Measurements from ENCODE around the gene WDR83.
"Not testable (repeated sequence)": the region's sequence is repeated elsewhere in the genome, so short reads cannot be mapped to it uniquely, and the experiment has no call there.

The WDR83 gene

DNA sequence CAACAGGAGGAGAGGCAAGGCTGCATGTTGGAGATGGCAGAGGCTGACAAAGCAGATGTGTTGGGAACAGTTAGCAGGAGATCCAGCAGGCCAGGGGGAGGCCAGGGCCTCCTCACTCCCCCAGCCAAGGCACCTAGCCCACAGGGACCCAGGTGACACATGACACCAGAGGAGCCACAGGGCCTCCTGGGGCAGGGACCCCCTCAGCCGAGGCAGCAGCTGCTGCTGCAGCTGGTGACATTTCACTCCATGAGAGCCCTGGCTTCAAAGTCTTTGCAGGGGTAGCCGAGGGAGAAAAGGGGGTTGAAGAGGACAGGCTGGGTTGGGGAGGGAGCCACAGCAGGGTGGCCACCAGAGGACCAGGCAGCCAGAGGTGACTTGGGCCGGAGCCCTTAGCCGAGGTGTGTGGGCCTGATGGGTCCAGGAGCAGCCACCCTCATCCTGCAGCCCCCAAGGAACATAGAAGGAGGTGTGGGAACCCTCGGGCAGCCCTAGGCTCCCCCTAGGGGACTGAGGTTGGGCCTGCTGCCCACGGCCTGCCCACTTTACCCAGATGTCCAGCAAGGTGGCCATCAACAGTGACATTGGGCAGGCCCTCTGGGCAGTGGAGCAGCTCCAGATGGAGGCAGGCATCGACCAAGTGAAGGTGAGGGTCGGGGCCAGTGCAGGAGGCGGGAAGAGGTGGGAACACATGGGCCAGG is 21.0 kb downstream of the WDR83 start, which contains the start of gene GNG14:
Gene GNG14, plus strand, starts transcription at position 503 of the 701 bp plus-strand sequence. Its CDS starts 51 bp downstream, at position 554.
- DNase-seq (ENCODE audit: low spot score) = no peak

DNA sequence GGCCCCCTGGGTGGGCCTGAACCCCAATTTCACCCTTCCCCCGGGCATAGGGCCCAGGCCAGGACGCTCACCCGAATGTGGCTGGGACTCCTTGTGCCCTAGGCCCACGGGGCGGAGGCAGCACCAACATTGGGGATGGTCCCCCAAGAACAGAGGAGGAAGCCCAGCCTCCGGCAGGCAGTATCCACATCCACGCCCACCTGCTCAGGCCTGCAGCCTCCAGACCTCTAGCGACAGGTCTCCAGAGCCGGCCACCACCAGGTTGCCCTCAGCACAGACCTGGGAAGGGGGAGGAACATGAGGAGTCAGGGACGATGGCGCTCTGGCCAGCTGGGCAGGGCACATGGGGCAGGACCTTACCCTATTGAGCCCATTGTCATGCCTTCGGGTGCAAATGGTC is 22.4 kb downstream of the WDR83 start:
- no peak for DNase-seq (ENCODE audit: low spot score)

DNA sequence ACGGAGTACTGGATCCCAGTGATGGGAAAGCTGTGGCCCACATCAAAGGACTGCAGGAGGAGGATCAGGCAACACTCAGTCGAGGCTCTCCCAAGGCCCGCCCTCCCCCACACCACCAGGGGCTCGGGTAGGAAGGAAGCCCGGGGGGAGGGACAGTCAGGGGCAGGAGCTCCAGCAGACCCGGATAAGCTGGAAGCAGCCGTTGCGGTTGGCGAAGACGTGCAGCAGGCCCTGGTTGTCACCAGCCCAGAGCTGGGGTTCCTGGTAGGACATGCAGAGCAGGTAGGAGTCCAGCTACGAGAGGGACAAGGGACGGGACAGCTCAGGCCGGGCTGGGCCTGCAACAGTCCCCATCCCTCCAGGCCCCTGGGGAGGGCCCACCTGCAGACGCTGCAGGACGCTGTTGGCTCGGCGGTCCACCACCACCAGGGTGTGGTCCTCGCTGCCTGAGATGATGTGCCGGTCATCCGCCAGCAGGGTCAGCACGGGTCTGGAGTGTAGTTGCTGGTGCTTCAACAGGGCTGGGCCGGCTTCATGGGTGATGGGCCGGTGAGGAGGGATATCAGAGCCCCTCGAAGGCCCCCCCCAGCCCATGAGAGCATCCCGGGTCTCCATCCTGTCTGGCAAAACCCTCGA is 23.1 kb downstream of the WDR83 start:
- no peak for DNase-seq (ENCODE audit: low spot score)

DNA sequence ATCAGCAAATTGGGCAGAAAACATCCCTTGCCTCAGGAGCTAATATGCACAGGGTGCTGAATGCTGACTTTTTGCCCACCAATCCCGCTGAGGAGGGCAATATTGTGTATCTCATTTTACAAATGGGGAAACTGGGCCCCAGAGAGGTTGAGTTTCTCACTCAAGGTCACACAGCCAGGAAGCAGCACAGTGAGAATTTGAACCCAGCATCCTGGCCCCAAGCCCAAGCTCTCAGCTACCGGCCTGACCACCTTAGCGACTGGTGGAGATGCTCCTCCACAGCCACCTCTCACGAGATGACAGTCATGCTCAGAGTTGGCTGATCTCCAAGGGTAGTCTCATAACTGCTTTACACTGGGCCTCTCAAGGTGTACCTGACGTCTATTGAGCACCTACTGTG is 26.4 kb downstream of the WDR83 start:
- no peak for DNase-seq (ENCODE audit: low spot score)

DNA sequence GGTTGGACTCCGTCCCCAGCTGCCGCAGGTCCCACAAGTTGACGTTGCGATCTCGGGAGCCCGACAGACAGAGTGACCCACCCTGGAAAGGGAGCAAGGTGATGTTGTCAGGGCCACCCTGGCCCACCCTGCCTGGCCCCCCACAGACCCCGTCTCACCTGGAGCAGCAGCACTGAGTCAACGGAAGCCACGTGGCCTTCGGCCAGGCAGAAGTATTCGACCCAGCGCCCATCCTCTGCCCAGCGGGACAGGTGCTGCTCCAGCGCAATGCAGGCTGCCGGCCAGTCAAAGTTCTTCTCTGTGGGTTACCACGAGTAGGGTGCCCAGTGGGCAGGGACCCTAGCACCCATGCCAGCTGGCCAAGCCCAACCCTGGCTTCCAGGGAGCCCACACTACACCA is 28.0 kb downstream of the WDR83 start:
- no peak for DNase-seq (ENCODE audit: low spot score)

DNA sequence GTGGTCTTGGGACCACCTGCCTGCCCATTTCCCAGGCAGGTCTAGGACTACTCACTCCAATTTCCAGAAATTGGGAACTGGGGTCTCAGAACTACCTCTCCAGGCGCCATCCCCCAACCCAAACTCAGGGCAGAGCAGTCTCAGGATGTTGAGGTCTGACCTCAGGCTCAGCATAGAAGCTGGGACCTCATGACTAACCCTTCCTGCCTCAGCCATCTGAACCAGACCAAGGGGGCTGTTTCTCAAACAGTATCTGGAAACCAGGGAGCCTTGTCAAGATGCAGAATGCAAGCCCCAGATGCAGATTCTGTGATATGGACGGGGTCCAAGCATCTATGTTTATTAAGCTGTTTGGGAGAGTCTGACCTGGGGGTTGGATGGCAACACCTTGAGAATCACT is 28.5 kb downstream of the WDR83 start:
- DNase-seq (ENCODE audit: low spot score) = no peak

DNA sequence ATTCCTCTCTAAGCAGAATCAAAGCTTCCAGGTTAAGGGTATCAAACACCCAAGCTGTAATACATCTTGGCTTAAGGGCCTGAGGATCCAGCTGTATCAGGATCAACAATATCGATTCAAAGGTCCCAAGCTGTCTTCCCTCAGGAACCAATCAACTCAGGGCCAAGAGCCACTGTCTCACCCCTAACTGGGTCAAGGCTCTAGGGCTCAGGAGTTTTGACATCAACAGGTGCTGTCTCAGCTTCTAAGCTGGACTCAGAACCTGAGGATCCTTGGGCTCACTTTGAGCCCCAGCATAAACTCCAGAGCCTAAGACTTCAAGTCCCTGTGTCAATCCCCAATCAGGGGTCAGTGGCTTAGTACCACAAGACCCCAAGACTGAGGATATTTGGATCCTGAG is 28.9 kb downstream of the WDR83 start:
- no peak for DNase-seq (ENCODE audit: low spot score)

DNA sequence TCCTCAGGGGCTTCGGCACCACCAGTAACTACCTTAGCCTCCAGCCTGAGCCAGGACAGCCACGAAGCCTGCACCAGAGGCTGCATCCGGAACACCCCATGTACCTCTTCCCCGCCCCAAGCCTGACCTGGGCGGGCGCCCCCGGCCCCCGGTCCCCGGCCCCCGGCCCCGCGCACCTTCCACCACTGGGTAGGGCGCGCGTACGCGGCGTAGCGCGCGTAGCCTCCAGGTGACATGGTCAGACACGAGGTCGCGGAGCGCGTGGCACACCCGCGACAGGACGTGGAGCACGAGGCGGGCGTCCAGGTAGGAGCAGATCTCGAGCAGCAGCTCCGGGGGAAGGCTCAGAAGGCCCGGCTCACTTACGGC is 29.4 kb downstream of the WDR83 start:
- no peak for DNase-seq (ENCODE audit: low spot score)

DNA sequence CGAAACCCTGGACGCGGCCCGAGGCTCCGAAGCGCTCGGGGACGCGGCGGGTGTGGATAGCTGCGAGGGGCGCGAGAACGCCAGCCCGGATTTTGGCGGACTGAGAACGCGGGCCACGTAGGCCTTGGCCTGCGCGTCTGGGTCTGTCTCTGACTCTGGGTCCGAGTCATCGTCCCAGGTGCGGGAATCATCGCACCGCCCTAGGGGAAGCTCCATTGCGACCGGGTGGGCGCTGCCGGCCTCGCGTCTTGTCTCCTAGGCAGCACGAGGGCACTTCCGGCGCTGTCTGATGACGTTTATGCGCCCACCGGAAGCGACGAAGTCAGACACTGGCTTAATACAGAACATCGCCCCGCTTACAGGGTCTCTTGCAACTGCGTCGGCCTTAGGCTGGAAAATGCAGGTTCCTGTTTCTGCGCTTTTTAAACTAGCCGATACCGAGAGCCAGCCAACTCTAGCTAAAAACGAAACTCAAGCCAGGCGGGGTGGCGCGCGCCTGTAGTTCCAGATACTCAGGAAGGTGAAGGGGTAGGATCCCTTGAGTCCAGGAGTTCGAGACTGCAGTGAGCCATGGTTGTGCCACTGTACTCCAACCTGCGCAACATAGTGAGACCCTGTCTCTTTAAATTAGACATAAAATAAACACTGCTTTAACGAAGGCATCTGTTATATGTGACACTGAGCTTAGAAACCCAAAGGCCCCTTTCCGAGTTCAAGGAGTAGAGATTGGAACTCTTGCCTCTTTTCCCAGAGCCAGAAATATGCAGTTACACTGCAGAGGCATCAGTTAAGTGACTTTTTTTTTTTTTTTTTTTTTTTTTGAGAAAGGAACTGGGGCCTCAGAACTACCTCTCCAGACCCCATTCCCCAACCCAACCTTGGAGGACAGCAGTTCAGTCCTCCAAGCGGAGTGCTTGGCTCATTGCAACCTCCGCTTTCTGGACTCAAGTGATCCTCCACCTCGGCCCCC is 30.0 kb downstream of the WDR83 start, which contains the start of gene FBXW9:
Gene FBXW9, minus strand, starts transcription at position 266 of the 970 bp plus-strand sequence. Its CDS starts 50 bp downstream, at position 216.
- DNase-seq (ENCODE audit: low spot score) = peak; percentile 94

DNA sequence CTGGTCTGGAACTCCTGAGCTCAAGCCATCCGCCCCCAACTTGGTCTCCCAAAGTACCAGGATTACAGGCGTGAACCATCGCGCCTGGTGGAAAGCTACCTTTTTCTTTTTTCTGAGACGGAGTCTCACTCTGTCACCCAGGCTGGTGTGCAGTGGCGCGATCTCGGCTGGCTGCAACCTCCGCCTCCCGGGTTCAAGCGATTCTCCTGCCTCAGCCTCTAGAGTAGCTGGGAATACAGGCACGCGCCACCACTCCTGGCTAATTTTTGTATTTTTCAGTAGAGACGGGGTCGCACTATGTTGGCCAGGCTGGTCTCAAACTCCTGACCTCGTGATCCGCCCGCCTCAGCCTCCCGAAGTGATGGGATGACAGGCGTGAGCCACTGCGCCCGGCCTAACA is 30.8 kb downstream of the WDR83 start:
- DNase-seq (ENCODE audit: low spot score) = not testable (repeated sequence)

DNA sequence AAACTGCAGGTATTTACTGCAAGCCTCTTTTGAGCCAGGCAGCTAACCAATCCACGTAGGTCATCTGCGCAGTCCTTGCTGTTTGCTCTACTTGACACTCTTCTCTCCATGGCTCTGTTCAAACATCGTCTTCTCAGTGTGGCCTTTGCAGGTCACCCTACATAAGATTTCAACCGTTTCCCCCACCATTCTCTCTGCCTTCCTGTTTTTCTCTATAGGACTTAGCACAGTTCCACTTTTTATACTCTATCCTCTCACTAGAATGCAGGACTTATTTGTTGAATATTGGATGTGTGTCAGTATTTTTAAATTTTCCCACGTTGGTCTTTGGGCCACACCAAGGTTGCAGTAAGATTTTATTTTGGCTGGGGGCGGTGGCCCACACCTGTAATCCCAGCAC is 31.5 kb downstream of the WDR83 start:
- DNase-seq (ENCODE audit: low spot score) = no peak

DNA sequence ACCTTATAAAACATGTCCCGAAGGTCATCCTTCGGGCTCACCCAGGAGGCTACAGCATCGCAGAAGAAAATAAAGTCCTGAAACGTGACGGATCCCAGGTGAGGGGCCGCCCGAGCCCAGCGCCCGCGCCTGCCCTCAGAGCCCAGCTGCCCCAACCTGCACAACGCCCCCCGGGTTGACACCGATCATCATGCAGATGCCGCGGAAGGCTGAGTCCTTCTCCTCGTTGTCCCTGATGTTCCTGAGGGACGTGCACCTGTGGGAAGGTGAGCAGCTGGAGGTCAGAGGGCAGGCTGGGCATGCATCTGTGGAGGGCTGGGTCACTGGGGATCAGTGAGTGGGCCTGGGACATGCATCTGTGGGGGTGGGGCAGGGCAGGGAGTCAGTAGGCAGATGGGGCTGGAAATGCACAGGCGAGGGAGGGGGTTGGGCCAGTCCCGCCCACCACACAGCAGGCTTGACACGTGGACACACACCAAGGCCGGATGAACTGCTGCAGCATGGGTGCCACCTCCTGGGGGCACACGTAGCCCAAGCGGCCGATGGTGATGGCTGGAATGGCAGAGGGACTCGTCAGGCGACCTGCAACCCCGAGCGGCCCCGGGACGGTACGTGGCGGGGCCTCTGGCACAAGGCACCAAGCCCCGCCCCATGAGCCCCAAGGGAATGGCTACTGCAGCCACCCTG is 35.1 kb downstream of the WDR83 start:
- no peak for DNase-seq (ENCODE audit: low spot score)

DNA sequence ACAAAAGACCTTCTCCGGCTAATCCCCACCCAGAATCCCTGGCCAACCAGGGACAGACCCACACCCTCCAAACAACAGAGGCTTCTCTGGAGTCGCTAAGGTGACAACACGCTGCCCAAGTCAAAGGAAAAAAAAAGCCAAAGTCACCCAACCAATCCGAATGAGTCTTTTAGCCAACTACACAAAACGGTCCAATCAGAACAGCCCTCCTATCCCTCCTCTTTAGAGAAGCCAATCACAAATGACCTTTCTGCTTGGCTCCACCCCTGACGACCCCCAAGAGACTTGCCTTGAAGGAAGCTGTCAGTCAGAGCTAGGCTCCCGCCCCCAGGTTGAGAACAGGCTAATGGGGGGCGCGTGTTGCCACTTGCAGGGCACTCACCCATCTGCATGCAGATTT is 36.4 kb downstream of the WDR83 start:
- no peak for DNase-seq (ENCODE audit: low spot score)

DNA sequence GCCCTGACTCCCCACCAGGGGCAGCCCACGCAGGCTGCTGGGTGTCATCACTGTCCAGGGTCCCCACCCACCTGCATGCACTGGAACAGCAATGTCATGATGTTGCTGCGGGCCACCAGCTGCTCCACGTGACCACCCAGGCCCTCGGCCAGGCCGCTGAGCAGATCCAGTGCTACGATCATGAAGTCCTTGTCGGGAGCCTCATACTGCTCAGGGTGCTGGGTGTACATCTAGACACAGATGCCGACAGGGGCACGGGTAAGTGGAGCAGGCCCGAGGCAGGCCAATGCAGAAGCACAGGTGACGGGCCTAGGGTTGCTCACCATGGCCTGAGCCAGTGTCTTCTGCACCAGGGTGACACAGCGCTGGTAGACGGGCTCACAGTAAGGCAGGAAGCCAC is 38.6 kb downstream of the WDR83 start:
- DNase-seq (ENCODE audit: low spot score) = no peak

DNA sequence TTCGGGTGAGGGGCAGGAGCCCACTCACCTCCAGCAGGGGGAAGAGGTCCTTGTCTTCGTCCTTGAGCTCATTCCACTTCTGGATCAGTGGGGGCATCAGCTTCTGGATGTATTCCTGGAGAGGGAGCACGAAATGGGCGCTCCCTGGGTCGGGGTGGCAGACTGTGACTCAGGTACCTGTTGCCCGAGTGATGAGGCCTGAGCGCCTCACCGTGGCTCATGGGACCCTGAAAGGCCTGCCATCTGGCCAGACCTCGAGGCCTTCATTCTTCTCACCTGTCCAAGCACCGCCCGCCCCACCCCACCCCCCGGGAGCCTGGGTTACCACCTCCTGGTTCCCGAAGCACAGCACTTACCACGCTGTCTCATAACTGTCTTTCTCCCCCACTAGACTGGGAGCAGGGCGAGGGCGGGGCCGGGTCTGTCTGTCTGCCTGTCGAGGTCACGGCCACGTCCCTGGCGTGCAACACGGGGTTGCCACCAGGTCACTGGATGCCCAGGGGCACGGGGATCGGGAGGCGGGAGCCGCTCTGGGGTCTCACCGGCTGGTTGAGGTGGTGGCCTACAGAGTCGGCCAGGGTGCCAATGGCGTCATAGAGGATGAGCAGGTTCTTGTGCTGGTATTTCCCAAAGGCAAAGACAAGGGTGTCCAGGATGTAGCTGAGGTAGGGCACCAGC is 39.2 kb downstream of the WDR83 start:
- no peak for DNase-seq (ENCODE audit: low spot score)

DNA sequence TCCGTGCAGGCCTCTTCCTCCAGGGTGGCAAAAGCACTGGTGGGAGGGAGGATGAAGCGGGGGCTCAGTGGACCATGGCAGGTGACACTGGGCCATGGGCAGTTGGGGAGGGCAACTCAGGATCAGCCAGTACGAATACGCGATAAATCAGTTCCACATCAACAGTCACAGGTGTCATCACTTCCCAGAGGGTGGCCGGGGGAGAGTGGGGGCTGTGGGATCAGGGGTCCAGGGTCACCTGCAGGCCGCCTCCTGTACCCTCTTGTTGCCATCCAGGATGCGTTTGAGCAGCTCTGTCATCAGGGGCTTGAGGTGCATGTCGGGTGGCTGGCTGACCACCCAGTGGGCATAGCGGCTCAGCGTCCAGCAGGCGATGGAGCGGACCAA is 39.7 kb downstream of the WDR83 start:
- no peak for DNase-seq (ENCODE audit: low spot score)

DNA sequence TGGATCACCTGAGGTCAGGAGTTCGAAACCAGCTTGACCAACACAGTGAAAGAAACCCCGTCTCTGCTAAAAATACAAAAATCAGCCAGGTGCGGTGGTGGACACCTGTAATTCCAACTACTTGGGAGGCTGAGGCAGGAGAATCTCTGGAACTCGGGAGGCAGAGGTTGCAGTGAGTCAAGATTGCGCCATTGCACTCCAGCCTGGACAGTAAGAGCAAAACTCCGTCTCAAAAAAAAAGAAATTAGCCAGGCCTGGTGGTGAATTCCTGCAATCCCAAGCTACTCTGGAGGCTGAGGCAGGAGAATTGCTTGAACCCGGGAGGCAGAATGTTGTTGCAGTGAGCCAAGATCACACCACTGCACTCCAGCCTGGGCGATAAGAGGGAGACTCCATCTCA is 42.0 kb downstream of the WDR83 start:
- no peak for DNase-seq (ENCODE audit: low spot score)

DNA sequence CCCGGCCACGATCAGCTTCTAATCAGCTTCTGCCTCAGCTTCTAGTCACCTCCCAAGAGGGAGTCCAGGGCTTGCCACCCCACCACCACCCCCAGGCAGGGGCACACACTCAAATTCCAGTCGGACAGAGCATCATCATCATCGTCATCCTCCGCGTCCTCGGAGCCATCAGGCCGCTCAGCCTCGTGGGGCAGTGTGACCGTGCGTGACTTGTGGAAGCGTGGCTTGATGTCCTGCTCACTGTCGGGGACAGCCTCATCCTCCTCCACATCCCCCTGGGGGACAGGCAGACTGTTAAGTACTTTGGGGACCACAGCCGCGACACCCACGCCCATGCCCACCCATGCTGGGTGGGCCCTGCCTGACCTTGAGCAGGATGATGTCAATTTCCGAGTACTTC is 44.6 kb downstream of the WDR83 start:
- no peak for DNase-seq (ENCODE audit: low spot score)

DNA sequence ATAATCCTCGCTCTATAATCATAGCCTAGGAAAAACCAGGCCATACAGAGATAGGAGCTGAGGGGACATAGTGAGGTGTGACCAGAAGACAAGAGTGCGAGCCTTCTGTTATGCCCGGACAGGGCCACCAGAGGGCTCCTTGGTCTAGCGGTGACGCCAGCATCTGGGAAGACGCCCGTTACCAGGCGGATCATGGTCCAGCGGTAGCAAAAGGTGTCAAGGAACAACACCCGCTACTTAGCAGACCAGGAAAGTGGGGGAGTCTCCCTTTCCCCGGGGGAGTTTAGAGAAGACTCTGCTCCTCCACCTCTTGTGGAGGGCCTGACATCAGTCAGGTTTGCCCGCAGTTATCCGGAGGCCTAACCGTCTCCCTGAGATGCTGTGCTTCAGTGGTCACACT is 45.5 kb downstream of the WDR83 start:
- not testable (repeated sequence) for DNase-seq (ENCODE audit: low spot score)

DNA sequence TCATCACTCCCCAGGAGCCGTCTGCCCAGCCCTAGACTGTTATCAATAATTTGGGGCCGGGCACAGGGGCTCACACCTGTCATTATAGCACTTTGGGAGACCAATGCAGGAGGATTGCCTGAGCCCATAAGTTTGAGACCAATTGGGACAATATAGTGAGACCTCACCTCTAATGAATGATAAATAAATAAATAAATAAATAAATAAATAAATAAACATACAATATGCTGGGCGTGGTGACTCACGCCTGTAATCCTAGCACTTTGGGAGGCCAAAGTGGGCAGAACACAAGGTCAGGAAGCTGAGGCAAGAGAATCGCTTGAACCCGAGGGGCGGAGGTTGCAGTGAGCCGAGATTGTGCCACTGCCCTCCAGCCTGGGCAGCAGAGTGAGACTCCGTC is 46.7 kb downstream of the WDR83 start:
- not testable (repeated sequence) for DNase-seq (ENCODE audit: low spot score)

DNA sequence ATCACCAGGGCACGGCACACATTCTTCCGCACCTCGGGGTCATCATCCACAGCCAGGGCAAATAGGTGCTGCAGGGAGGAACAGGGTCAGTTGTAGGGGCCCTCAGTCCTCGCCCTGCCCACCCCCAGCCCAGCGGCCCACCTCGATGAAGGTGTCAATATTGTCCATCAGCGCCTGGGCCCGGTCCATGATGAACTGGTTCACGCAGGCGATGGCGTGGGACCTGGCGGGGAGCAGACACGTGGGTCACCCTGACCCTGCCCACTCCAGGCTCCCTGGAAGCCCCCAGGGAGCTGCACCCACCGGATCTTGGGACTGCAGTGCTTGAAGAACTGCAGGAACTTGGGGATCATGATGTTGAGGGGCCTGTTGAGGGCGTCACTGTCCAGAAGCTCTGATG is 48.5 kb downstream of the WDR83 start:
- no peak for DNase-seq (ENCODE audit: low spot score)

DNA sequence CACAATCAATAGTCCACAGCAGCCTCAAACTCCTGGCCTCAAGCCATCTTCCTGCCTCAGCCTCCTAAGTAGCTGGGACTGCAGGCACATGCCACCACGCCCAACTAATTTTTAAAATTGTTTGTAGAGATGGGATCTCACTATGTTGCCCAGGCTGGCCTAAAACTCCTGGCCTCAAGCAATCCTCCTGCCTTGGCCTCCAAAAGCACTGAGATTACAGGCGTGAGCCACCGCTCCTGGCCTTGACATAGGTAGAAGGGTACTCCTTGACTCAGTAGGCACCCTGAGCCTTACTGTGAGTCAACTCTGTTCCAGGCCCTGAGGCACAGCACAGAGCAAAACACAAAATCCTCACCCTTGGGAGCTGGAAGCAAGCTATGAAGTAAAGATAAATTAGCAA is 49.3 kb downstream of the WDR83 start:
- no peak for DNase-seq (ENCODE audit: low spot score)

Measured in CD4-positive, alpha-beta T cell treated with Interleukin-6 at 100 ng/mL for 8 hours (primary cell).